ENCODE results near the gene HRH2.
"Not testable (repeated sequence)": the region's sequence is repeated elsewhere in the genome, so short reads cannot be mapped to it uniquely, and the experiment has no call there.

Gene HRH2

DNA sequence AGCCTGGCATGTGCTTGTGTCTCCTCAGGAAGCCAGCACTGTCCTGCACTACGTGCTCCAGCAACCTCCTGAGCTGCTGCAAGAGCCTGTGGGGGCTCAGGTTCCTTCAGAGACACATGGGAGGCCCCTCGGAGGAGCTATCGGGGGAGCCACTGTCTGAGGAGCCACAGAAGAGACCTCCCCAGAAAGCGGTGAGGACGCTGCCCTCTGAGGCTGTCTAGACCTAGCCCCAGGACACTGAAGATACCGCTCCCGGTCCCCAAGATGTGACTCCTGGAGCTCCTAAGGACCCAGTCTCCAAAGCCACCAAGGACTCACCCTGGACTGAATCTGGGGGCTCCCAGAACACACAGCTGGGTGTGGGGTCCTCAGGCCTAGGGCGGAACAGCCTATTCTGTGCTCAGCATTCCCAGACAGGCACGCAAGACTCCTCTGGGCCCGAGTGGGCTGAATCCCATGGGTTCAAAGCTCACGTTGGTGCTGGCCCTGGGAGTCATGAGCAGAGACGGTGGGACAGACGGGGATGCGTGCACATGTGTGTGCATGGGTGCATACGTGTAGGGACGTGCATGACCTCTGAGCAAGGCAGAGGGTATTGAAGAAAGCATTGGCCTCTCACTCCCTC lies 50.0 kb downstream of the HRH2 start:
- Mint-ChIP-seq H3K4me3 (no peak overlapping the region), H3K9me3 (no peaks in the 10 kb centered on the region), H3K36me3 (peaks cover 13% of the 10 kb centered on the region), H3K4me1 (no peaks in the 10 kb centered on the region), H3K27ac (no peak overlapping the region), H3K27me3 (no peaks in the 10 kb centered on the region)

DNA sequence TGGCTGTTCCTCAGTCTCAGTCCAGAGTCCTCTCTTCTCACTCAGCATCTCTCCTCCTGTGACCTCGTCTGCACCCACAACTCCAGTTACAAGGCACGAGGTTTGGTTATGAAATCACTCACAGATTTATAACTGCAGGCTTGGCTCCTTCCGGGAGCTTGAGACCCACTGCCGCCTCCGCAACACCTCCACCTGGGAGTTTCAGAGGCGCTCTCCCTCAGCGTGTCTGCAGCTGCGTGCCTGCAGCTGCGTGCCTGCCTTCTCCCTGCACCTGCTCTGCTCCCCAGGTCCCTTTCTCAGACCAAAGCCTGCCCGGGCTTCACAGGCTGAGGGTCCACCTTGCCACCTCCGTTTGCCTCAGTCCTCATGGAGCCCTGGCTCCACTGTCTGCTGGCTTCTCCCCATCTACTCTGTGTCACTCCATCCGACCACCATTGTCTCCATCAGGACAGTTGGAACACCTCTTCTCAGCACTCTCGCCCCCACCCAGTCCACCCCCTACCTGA lies 51.5 kb downstream of the HRH2 start:
- Mint-ChIP-seq H3K4me3 (no peak overlapping the region), H3K4me1 (no peaks in the 10 kb centered on the region), H3K27me3 (no peaks in the 10 kb centered on the region), H3K36me3 (peaks cover 9% of the 10 kb centered on the region), H3K27ac (peak overlapping the region; percentile 55), H3K9me3 (no peaks in the 10 kb centered on the region)

DNA sequence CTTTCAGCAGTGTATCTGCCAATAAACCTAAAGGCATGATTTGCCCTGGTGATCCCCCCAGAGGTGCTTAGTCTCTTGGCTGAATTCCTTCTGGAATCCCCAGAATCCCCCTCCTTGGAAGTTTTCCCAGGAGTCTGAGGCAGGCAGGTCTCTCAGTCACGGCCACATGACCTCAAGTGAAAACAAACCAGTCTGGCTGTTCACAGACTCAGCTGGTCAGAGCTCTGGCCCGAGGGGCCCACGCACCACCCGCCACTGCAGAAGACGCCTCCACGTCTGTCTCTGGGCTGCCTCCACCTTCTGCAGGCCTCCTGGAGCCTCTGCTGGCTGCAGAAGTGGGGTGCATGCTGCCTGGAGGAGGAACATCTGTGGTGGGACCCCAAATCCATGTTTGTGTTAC lies 52.5 kb downstream of the HRH2 start:
- Mint-ChIP-seq H3K4me1 (no peaks in the 10 kb centered on the region), H3K27ac (no peak overlapping the region), H3K27me3 (no peaks in the 10 kb centered on the region), H3K9me3 (no peaks in the 10 kb centered on the region), H3K36me3 (peaks cover 7% of the 10 kb centered on the region), H3K4me3 (no peak overlapping the region)

DNA sequence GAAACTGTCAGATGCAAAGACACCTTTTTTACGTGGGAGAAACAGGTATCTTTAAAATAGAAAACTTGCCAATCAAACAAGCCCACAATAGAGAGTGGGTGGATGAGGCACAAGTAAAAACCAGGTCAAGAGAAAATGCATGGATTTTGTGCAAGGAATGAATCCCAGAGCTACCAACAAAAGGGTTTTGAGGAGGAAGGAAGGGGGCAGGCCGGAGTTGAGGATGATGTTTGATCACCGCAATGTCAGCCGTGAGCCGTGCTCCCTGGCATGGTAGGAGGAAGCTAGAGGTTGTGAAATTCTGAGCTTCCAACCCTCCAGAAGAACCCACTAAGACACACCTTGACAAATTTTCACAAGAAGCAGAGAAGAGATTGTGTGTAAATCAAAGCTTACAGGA lies 53.2 kb downstream of the HRH2 start:
- no peak overlapping the region for H3K4me3 Mint-ChIP-seq
- no peak overlapping the region for H3K27ac Mint-ChIP-seq
- no peaks in the 10 kb centered on the region for H3K27me3 Mint-ChIP-seq
- peaks cover 7% of the 10 kb centered on the region for H3K36me3 Mint-ChIP-seq
- no peaks in the 10 kb centered on the region for H3K4me1 Mint-ChIP-seq
- no peaks in the 10 kb centered on the region for H3K9me3 Mint-ChIP-seq

DNA sequence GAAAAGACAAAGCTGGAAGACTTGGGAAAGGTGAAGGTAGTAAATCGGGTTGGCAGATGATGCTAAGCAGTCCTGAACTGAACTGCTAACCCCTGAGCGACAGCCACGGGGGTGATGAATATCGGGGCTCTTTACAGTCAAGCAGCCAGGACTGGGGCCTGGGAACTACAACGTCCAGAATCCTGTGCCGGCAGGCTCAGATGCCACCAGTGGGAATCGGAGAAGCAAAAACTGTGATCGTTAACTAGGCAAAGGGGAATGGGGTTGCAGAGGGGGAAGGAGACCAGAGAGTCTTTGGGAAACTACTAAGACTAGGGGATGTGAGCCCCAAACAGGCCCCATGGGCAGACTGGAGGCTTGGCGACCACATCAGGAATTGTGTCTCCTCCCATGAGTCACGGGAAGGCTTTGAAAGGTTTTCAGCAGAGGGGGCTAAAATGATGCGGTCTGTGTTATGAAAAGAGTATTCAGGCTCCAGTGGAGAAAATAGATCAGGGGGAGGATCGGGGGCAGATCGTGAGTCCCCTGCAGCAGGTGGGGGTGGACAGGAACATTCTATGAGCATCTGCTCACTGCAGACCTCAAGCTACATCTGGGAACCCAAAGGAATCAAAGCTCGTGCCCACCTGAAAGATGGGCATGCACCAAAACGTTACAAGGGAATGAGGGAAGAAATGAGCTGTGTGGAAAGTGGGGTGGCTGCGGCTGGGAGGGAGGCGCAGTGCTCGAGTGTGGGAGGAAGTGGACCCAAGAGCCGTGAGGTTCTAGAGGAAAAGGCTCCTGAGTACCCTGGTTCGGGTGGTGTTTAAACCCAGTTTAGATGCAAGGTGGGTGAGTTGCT lies 53.8 kb downstream of the HRH2 start:
- no peaks in the 10 kb centered on the region for H3K4me1 Mint-ChIP-seq
- no peak overlapping the region for H3K4me3 Mint-ChIP-seq
- no peaks in the 10 kb centered on the region for H3K27me3 Mint-ChIP-seq
- H3K36me3 Mint-ChIP-seq: peaks cover 8% of the 10 kb centered on the region
- H3K27ac Mint-ChIP-seq: no peak overlapping the region
- H3K9me3 Mint-ChIP-seq: peaks cover 5% of the 10 kb centered on the region

DNA sequence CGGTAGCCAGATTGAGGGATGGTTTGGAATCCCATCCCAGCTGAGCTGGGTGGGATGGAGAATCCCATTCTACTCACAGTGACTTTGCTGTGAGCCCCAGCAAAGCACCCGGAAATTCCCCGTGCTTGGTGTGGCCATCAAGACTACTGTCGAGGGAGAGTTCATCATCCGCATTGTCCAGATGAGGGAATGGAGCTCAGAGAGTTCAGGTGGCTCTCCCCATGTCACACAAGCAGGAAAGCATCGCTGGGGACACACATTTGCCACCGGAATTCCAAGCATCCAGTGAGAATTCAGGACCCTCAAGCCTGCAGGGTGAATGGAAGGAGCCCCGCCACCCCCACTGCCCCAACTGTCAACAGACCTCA lies 54.4 kb downstream of the HRH2 start:
- Mint-ChIP-seq H3K9me3 (peaks cover 6% of the 10 kb centered on the region), H3K27me3 (no peaks in the 10 kb centered on the region), H3K36me3 (peaks cover 8% of the 10 kb centered on the region), H3K4me1 (no peaks in the 10 kb centered on the region), H3K4me3 (no peak overlapping the region), H3K27ac (no peak overlapping the region)

DNA sequence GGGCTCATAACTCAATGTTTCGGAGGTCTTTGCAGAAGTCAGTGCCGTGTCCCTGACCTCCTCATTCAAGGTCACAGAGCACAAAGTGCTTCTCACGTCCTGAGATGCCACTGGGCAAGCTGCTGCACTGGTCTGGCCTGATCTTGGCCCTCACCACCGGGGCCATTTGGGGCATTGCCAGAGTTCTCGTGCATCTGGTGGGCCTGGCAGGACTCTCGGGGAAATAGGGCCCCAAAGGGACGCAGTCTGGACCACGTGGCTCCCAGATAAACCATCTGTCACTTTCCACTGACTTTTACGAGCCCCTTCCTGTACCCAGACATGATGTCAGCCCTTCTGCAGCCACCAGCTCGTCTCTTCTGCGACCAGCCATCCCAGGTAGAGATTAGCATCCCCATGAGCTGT lies 54.8 kb downstream of the HRH2 start:
- Mint-ChIP-seq H3K36me3 (peaks cover 8% of the 10 kb centered on the region), H3K4me3 (no peak overlapping the region), H3K4me1 (no peaks in the 10 kb centered on the region), H3K27me3 (no peaks in the 10 kb centered on the region), H3K27ac (no peak overlapping the region), H3K9me3 (peaks cover 6% of the 10 kb centered on the region)

DNA sequence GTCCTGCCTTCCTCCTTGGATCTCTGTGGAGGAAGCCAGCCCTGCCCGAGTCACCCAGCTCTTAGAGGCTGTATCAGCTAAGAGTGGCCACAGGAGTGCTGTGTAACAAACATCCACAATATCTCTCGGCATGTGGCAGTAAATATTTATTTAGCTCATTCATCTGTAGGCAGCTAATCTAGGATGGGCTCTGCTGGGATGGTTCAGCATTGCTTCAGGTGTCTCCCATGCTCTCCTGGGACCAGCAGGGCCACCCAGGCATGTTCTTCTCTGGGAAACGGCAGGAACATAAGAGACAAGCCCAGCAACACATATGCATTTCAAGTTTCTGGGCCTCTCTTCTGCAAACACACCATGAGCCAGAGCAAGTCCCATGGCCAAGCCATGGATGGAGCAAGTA lies 56.1 kb downstream of the HRH2 start:
- Mint-ChIP-seq H3K27me3 (no peaks in the 10 kb centered on the region), H3K4me3 (no peak overlapping the region), H3K9me3 (peaks cover 6% of the 10 kb centered on the region), H3K36me3 (peaks cover 8% of the 10 kb centered on the region), H3K4me1 (peaks cover 7% of the 10 kb centered on the region), H3K27ac (no peak overlapping the region)

DNA sequence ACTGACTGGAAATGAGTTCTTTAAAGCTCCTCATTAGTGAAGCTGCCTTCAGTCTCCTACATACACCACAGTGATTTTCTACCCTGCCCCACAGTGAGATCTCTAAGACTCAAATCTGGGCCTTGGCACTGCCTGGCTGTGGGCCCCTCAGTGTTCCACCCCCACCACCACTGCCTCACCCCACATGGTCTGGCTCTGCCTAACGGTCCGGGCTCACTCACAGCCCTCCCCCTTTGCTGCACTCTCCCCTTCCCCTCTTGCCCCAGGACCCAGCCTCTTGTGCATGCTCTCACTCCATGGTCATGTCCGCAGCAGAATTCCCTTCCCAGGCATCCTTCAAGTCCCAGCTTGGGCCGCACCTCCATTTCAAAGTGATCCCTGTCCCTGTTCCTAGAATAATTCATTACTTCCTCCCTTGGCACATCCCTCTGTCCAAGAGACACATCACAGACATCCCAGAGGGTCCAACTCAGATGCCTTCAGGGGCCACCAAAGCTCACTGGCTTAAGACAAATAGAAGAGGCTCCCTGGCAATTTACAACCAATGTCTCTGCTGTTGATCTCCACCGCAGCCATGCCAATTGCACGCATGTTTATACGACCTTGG lies 56.7 kb downstream of the HRH2 start:
- H3K9me3 Mint-ChIP-seq: peaks cover 6% of the 10 kb centered on the region
- peaks cover 7% of the 10 kb centered on the region for H3K4me1 Mint-ChIP-seq
- H3K27ac Mint-ChIP-seq: peak overlapping the region; percentile 31
- no peak overlapping the region for H3K4me3 Mint-ChIP-seq
- peaks cover 6% of the 10 kb centered on the region for H3K36me3 Mint-ChIP-seq
- H3K27me3 Mint-ChIP-seq: no peaks in the 10 kb centered on the region

DNA sequence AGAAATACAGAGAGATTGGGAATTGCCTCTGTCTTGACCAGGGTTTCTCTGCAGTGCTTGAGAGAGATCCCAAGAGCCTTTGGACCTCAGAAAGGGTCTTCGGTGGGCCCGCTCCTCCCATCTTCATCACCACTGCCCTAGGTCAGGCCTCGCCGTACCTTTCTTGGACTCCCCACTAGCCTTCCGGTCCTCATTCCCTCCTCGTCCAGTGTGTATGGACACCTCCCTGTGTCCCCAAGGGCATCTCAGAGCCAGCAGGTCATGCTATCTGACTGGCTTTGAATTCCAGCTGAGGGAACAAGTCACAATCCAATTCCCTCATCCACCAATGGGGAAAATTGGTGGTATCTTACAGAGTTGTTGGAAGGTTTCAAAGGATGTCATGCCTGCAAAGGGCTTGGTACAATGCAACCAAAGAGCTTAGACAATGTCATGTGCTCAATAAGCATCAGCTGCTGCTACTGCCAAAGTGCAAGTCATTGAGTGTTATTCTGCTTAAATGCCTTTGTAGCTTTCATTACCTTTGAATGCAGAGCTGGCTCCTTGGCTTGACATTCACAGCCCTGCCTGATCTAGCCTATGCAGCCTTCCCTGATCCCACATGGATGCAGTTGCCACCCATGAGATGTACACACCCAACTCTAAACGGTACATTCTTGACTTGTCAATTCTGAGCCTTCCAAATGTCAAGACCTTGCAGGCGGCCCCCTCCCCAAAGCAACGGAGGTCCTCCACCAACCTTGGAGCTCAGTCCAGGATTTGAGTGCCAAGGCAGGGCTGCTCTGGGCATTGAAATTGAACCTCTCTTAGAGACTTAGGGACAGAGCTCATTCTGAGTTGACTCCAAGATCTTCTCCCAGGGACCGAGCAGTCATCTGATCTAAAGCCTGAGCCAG lies 58.0 kb downstream of the HRH2 start:
- Mint-ChIP-seq H3K9me3 (peaks cover 6% of the 10 kb centered on the region), H3K36me3 (peaks cover 2% of the 10 kb centered on the region), H3K4me1 (peaks cover 7% of the 10 kb centered on the region), H3K27ac (no peak overlapping the region), H3K4me3 (no peak overlapping the region), H3K27me3 (no peaks in the 10 kb centered on the region)

DNA sequence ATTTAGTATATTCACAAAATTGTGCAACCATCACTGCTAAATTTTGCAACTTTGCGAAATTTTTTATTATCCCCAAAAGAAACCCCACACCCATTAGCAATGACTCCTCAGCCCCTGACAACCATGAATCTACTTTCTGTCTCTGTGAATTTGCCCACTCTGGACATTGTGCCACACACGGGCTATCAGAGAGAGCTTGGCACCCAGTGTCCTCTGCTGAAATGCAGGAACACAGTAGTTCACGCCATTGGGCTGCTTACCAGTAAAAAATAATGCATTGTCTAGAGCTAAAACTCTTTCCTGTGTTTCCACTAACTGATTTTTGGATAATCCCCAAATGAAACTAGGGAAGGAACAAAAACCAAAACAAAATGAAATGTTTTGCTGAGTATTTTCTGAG lies 60.0 kb downstream of the HRH2 start:
- Mint-ChIP-seq H3K27ac (no peak overlapping the region), H3K36me3 (peaks cover 2% of the 10 kb centered on the region), H3K4me3 (no peak overlapping the region), H3K9me3 (peaks cover 6% of the 10 kb centered on the region), H3K4me1 (peaks cover 7% of the 10 kb centered on the region), H3K27me3 (no peaks in the 10 kb centered on the region)

DNA sequence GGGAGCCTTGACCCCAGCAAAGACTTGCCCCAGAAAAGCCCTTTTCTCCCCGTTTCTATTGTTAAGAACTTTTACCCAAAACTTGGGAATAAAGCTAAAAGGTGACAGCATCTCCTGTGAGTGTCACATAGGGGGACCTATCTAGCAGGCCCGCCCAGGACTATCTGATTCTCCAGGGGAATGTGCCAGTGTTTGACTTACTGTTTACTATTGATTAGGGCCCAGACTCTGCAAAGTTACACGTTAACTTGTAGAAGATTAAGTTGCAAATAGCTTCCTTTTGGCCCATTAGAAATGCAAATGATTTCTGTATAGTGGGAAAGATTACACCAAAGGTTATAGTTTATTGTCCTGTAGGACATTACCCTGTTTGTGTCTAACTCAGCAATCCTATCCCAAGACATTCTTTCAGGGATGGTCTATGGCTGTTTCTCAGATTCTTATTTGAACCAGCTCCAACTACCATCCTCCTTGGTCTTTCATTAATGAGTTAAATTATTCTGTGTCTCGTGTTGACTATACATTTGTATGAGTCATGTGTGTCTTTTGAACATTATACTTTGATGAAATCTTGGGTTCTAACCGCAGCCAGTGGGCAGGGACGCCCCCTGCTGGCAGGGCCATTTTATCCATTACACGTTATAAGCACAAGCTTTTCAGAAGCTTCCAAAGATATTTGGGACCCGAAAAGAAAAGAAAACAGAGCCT lies 60.7 kb downstream of the HRH2 start:
- Mint-ChIP-seq H3K27me3 (no peaks in the 10 kb centered on the region), H3K36me3 (peaks cover 2% of the 10 kb centered on the region), H3K4me1 (peaks cover 7% of the 10 kb centered on the region), H3K4me3 (no peak overlapping the region), H3K9me3 (peaks cover 6% of the 10 kb centered on the region), H3K27ac (no peak overlapping the region)

DNA sequence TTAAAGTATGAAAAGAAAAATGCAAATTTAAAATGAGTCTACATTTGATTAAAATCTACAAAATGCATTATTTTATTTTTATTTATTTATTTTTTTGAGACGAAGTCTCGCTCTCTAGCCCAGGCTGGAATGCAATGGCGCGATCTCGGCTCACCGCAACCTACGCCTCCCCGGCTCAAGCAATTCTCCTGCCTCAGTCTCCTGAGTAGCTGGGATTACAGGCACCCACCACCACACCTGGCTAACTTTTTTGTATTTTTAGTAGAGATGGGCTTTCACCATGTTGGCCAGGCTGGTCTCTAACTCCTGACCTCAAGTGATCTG lies 61.2 kb downstream of the HRH2 start:
- not testable (repeated sequence) for H3K4me3 Mint-ChIP-seq, H3K27me3 Mint-ChIP-seq, H3K9me3 Mint-ChIP-seq, H3K4me1 Mint-ChIP-seq, H3K27ac Mint-ChIP-seq, H3K36me3 Mint-ChIP-seq

DNA sequence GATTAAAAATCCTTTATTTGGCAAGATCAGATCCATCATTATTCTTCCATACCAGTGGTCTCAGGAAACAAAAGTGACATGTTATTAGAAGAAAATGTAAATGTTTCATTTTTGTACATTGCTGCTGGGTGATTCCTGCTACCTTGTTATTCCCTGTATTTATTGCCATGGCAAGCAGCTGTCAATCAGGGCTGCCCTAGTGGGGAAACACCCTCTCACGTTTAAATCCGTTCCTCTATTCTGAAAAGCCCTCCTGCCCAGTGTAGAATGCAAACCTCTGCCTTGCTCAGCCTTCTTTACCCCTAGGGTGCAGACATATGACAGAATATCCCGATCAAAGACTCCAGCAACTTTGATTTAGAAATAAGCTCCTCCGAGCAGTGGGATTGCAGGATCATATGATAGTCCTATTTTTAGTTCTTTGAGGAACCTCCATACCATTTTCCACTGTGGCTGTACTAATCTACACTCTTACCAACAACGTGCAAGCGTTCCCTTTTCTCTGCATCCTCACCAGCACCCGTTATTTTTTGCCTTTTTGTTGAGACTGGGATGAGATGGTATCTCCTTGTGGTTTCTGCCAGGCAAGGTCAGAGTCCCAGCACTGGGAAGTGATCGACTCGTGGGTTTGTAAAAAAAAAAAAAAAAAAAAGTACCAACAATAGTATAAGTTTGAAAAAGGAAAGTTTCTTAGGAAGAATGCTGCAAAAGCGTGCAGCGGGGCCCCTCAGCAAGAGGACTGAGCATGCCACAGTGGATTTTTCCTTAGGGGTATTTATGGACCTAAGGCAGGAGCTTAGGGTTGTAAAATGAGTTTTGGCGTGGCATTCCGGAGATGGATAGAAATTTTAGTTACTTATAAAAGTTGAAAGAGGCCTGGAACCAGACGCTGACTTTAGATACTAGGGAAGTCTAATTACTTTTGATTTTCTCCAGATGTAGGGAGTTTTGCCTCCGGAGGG lies 66.7 kb downstream of the HRH2 start:
- Mint-ChIP-seq H3K27me3 (peaks cover 3% of the 10 kb centered on the region), H3K4me1 (peaks cover 1% of the 10 kb centered on the region), H3K9me3 (no peaks in the 10 kb centered on the region), H3K36me3 (no peaks in the 10 kb centered on the region), H3K4me3 (no peak overlapping the region), H3K27ac (no peak overlapping the region)

Data from activated naive CD4-positive, alpha-beta T cell treated with anti-CD3 and anti-CD28 coated beads, Interleukin-2, amount 50 U/mL, for 24 hours (primary cell).